Mononuclear cell (primary cell): ENCODE measurements around the gene AKR1C2. TPM values are rescaled to one million over a fixed set of nuclear protein-coding genes. Genes with fewer than 3 reads are reported as not detected.
"Not testable (repeated sequence)": the region's sequence is repeated elsewhere in the genome, so short reads cannot be mapped to it uniquely, and the experiment has no call there.

Experiments used
- H3K27me3 ChIP-seq: 2 replicates; pipeline ENCODE4 v1.6.0; 2011; ENCODE audit warnings: low read length, control low read depth; ENCODE audit not compliant: insufficient read depth
- H3K4me1 ChIP-seq: 2 replicates; pipeline ENCODE4 v1.5.1; 2011; ENCODE audit warnings: mild to moderate bottlenecking, low read length, control low read depth; ENCODE audit not compliant: insufficient read depth
- H3K4me3 ChIP-seq: 2 replicates; pipeline ENCODE4 v1.5.1; 2011; ENCODE audit warnings: mild to moderate bottlenecking, low read length, moderate library complexity
- H3K9me3 ChIP-seq: 2 replicates; pipeline ENCODE4 v1.5.1; 2011; ENCODE audit warnings: low read depth, mild to moderate bottlenecking, control low read depth, low read length
- total RNA-seq: library from RNA; depleted of rRNA; stranded (reverse); fragments of >200 nt; gene quantifications from one replicate; pipeline ENCODE4 v1.2.3, GENCODE V29; 2012

The AKR1C2 gene
- 0.21 TPM for total RNA-seq

DNA sequence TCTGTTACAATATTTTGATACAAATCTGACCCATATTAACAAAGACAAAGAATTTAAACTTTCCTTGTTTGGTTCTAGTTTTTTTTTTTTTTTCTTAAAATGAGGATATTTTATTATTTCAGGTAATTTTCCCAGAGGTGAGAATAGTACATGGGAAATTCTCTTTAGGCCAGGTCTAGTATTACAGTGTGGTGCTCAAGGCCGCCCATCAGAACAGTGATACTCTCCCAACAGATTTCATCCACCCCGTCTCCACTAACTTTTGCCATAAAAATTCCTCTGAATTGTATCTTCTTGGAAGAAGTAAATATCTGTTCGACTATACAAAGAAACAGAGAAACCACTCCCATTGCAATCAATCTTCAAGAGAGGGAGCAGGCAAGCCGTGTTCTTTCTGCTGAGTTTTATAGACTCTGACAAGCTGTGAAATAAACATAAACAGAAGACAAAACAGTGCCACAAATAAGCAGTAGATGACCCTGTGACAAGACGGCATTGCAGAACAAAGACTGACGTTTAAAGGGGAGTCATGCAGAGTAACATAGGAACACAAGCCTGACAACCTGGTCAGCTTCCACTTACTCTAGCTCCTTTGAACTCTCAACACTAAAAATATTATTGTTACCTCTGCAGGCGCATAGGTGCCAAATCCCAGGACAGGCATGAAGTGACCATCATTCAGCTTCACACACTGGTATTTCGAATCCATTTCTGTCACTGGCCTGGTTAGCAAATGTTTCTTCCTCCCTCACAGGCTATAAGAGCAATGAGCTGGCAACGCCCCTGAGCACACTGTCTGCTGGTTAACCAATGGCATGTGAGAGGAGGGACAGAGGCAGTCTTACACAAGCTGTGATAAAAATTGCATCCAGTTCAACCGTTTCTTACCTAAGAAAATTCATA is at the start of gene AKR1C2:
AKR1C2 (minus strand) TSS at position 731 of the 903 bp plus-strand sequence; CDS start at position 709, 22 bp downstream.
- H3K4me3 ChIP-seq, H3K27me3 ChIP-seq, H3K9me3 ChIP-seq, H3K4me1 ChIP-seq: not testable (repeated sequence)

DNA sequence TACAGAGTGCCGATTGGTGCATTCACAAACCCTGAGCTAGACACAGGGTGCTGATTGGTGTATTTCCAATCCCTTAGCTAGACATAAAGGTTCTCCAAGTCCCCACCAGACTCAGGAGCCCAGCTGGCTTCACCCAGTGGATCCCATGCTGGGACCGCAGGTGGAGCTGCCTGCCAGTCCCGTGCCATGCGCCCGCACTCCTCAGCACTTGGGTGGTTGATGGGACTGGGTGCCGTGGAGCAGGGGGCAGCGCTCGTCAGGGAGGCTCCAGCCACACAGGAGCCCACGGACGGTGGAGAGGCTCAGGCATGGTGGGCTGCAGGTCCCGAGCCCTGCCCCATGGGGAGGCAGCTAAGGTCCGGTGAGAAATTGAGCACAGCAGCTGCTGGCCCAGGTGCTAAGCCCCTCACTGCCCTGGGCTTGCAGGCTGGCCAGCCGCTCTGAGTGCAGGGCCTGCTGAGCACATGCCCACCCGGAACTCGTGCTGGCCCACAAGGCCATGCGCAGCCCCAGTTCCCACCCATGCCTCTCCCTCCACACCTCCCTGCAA is 49.4 kb upstream of the AKR1C2 start:
- not testable (repeated sequence) for H3K4me3 ChIP-seq, H3K9me3 ChIP-seq, H3K4me1 ChIP-seq, H3K27me3 ChIP-seq

DNA sequence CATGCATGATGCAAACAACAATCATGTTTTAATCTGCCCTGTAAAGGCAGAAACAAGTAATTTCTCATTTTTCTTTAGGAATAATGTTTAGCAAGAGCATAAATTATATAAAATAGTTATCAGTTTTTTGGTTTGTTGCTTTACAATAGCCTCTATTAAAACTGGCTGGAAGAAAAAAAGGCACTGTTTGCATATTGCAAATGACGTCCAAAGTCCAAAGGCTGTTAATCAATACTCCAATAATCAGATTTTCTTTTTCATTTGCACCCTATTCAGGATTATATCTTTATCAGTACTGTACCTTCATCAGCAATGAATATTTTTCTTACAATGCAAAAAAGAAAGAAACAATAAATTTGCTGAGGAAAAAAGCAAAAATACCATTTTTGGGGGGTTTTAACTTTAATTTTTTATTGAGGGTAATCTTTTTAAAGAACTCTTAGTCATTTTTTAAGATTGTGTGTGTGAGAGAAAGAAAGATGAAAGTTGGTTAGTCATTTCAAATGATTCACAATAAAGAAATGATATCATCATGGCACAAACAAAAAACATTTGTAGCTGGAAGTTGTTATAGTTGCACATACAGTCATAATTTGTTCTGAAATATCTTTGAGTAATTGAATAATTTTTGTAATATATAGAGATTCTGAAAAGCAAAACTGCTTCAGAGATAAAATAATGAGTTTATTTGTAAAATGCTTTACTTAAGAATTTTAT is 44.4 kb upstream of the AKR1C2 start:
- no peaks in the 10 kb centered on the region for H3K9me3 ChIP-seq
- no peaks in the 10 kb centered on the region for H3K4me1 ChIP-seq
- H3K4me3 ChIP-seq: no peak overlapping the region
- H3K27me3 ChIP-seq: no peaks in the 10 kb centered on the region

DNA sequence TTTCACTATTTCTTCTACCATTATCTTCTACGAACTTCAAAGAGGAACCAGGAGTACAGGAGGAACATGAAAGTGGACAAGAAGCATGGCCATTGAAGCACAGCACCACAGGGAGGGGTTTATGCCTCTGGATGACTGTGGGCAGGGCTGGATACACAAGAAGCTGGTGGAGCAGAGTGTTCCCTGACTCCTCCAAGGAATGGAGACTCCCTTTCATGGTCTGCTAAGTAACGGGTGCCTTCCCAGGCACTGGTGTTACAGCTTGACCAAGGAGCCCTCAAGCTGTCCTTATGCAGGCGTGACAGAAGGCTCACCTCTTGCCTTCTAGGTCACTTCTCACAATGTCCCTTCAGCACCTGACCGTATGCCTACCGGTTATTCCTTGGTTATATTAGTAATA is 43.4 kb upstream of the AKR1C2 start:
- not testable (repeated sequence) for H3K4me1 ChIP-seq, H3K9me3 ChIP-seq, H3K4me3 ChIP-seq, H3K27me3 ChIP-seq

DNA sequence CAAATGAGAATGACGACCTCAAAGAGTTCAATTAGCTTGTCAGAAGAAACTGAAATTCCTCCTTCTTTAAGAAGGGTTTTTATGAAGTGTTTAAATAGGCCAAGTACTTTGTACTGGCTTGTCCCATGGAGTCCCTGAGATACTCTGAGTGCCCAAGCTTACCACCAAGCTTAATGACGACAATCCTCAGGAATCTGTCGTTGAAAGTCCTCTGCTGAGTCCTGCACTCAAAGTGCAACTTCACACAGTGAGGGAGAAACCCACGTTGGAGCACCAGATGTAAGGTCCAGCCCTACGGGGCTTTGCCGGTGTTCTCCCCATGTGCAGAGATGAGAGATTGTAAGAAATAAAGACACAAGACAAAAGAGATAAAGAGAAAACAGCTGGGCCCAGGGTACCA is 42.8 kb upstream of the AKR1C2 start:
- H3K27me3 ChIP-seq: no peaks in the 10 kb centered on the region
- no peak overlapping the region for H3K4me3 ChIP-seq
- H3K4me1 ChIP-seq: no peaks in the 10 kb centered on the region
- H3K9me3 ChIP-seq: no peaks in the 10 kb centered on the region

DNA sequence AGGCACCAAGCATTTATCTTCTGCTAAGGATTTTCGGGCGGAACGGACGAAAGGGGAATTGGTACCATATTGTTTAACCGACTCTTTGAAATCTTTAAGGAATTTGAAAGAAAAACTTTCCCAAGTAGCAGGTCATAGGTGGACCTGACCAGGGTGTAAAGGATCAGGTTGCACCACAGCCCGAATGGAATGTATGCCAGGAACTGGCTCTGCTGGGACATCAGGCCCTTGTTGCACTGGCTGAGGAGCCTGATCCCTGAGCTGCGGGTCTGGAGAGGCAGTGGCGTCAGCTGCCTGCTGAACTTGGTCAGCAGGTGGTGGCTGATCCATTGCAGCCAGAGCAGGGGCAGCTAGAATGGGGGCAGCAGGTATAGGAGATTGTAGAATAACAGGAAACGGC is 41.4 kb upstream of the AKR1C2 start:
- Histone ChIP-seq H3K4me1 (no peaks in the 10 kb centered on the region), H3K4me3 (no peak overlapping the region), H3K27me3 (no peaks in the 10 kb centered on the region), H3K9me3 (no peaks in the 10 kb centered on the region)

DNA sequence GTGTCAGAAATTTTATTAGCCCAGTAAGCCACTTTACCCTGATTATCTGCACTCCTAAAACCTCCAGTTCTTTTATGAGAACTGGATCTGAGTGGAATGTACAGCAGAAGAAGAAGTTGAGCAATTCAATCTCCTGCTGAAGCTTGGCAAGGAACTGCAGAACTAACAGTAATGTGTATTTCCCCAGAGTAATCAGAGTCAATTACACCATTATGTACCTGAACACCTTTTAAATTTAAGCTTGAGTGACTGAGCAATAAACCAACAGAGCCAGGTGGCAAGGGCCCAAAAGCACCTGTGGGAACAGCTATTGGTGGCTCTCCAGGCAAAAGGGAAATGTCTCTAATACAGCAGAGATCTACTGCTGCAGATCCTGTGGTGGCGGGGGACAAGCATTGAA is 40.1 kb upstream of the AKR1C2 start:
- Histone ChIP-seq H3K4me3 (no peak overlapping the region), H3K27me3 (no peaks in the 10 kb centered on the region), H3K9me3 (no peaks in the 10 kb centered on the region), H3K4me1 (no peaks in the 10 kb centered on the region)

DNA sequence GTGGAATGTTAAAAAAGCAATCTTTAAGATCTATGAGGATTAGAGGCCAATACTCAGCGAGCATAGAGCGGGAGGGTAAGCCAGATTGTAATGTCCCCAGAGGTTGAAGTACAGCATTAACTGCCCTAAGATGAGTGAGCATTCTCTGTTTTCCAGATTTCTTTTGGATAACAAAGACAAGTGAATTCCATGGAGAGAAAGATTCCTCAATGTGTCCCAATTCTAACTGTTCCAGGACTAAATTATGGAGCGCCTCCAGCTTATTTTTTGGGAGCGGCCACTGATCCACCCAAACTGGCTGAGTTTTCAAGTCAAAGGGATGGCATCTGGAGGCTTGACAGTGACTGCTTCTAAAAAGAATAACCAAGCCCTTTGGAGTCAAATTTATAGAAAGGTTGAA is 39.3 kb upstream of the AKR1C2 start:
- Histone ChIP-seq H3K4me3 (no peak overlapping the region), H3K27me3 (no peaks in the 10 kb centered on the region), H3K9me3 (no peaks in the 10 kb centered on the region), H3K4me1 (no peaks in the 10 kb centered on the region)

DNA sequence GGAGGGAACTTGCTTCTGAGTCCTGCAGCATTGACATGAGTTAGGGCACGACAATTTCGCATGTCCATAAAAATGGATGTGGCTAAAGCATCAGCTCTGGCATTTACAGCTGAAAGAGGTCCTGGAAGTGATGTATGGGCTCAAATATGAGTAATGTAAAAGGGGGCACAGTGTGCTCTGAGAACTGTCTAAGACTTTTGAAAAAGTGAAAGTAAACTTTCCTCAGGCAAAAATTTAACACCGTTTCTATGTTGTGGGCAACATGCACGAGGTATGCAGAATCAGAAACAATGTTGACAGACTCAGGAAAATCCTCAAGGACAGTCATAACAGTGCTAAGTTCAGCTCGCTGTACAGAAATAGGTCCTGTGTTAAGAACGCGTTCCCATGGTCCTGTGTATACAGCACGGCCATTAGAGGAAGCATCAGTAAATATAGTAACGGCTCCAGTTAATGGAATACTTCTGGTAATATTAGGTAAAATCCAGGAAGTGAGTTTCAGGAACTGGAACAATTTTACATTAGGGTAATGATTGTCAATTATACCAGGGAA is 37.9 kb upstream of the AKR1C2 start:
- no peaks in the 10 kb centered on the region for H3K4me1 ChIP-seq
- no peak overlapping the region for H3K4me3 ChIP-seq
- H3K9me3 ChIP-seq: no peaks in the 10 kb centered on the region
- H3K27me3 ChIP-seq: no peaks in the 10 kb centered on the region

DNA sequence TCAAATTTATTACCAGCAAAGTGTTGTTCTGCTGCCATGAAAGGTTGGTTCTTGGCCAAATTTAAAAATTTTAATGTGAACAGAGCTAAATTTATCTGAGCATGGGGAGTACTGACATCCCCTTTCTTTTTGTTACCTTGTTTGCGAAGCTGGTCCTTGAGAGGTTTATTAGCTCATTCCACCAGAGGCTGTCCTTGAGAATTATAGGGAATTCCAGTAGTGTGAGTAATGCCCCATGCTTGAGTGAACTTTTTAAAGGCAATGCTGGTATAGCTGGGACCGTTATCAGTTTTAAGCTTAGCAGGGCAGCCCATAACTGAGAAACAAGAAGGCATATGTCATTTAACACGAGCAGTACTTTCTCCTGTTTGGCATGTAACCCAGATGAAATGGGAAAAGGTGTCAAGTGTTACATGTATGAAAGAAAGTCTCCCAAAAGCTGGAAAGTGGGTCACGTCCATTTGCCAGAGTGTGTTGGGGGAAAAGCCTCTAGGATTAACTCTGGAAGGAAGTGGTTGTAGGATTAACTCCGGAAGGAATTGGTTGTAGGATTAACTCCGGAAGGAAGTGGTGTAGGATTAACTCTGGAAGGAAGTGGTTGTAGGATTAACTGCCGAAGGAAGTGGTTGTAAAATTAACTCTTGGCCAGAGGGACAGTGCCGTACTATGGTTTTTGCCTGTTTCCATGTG is 37.3 kb upstream of the AKR1C2 start:
- H3K27me3 ChIP-seq: no peaks in the 10 kb centered on the region
- H3K9me3 ChIP-seq: no peaks in the 10 kb centered on the region
- no peaks in the 10 kb centered on the region for H3K4me1 ChIP-seq
- H3K4me3 ChIP-seq: no peak overlapping the region

DNA sequence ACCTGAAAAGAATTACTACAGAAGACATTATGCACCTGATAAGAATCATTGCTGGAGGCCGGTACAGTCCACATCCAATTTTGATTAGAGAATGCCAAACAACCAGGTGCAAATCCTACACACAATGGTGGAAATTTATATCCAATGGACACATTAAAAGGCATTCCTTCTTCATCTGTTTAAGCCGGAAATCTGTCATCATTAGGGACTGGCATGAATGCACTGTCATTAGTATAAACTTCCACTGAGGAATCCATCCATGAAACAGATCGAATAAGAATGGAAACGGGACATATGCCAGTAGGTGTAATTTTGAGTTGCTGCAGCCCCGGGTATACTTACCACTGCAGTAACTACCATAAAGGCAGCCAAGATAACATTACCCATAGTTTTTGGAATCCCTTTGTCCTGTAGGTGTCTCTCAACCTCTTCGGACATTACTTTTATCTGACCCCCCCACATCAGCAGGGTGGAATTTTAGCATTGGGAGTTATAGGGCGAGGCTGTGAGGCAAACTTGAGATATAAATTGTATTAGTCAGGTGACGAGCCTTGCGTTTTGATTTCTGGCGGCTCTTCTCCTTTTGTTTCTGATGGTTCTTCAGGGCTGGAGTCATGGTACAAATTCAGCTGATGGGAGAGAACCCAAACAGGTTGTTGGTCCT is 36.5 kb upstream of the AKR1C2 start:
- no peaks in the 10 kb centered on the region for H3K4me1 ChIP-seq
- no peaks in the 10 kb centered on the region for H3K9me3 ChIP-seq
- no peaks in the 10 kb centered on the region for H3K27me3 ChIP-seq
- no peak overlapping the region for H3K4me3 ChIP-seq

DNA sequence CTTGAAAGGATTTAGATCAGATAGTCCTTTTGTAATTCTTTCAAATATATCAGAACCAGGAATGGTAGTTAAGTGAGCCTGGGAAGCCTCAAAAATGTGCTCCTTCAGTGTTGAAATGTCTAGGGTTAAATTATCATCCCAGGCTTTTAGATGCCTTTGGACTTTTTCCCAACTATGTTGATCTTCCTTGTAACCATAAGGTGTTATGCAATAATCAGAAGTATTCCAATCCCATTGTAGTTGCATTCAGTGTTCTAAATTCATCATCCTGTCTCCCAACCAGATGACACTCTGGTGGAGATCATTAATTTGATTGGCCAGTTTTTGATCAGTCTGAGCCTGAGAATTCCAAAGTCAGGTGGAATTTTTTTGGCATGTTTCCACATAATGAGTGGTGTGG is 35.1 kb upstream of the AKR1C2 start:
- H3K9me3 ChIP-seq: peaks cover 6% of the 10 kb centered on the region
- H3K4me1 ChIP-seq: no peaks in the 10 kb centered on the region
- no peak overlapping the region for H3K4me3 ChIP-seq
- no peaks in the 10 kb centered on the region for H3K27me3 ChIP-seq

DNA sequence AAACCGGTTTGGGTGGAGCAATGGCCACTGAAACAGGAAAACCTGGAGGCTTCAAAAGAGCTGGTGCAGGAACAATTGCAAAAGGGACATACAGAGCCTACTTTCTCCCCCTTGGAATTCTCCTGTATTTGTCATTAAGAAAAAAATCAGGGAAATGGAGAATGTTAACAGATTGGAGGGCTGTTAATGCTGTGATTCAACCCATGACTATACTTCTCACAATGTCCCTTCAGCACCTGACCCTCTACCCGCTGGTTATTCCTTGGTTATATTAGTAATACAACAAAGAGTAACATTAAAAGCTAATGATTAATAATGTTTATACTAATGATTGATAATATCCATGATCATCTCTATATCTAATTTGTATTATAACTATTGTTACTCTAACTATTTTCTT is 34.4 kb upstream of the AKR1C2 start:
- H3K4me1 ChIP-seq: no peaks in the 10 kb centered on the region
- no peaks in the 10 kb centered on the region for H3K27me3 ChIP-seq
- peaks cover 6% of the 10 kb centered on the region for H3K9me3 ChIP-seq
- no peak overlapping the region for H3K4me3 ChIP-seq

DNA sequence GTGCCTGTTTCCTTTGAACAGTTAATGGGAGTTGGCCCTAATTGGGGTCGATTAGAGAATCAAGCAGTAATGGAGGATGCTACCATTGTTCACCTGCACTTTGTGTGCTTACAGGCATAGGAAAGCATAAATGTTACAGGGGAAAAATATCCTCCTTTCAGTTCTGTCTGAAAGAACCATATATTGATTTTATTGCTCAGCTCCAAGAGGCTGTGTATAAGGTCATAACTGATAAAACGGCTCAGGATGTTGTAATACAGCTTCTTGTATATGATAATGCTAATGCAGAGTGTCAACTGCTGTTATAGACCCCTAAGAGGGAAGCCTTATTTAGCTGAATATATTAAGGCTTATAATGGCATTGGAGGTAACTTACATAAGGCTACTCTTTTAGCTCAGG is 32.9 kb upstream of the AKR1C2 start:
- no peaks in the 10 kb centered on the region for H3K27me3 ChIP-seq
- H3K4me3 ChIP-seq: no peak overlapping the region
- no peaks in the 10 kb centered on the region for H3K4me1 ChIP-seq
- peaks cover 6% of the 10 kb centered on the region for H3K9me3 ChIP-seq
